GM12872 (cell line): Measurements from ENCODE around the gene TBC1D1.

Experiments used
- CTCF ChIP-seq: IDR thresholded peaks from 3 replicates; pipeline ENCODE4 v1.5.1; 2011; ENCODE audit warnings: low read depth, mild to moderate bottlenecking, low read length, moderate library complexity; ENCODE audit not compliant: insufficient read depth

TBC1D1 gene

DNA sequence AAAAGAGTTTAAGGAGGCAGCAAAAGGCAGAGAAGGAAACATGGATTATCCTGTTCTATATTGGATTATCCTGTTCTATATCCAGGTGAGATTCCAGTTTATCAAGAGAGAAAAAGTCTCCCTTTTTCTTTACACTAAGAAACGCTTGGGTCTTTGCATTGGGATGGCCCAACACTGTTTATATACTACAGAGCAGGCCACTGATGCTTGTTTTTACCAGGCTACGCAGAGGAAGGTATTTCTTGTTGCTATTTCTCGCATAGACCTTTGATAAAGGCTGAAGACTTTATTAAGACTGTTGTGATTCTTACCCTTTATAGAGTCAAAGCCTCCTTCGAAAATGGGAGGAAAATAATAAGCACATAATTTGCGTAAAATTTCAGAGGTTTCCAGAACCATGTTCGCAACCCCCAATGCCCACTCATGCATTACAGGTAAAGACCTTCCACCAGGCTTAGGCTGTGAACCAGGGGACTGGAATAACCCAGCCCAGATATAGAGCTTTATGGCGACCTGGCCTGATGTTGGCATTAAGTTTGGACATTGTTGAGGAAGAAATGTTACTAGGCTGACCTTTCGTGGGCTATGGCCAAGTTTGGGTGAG, 287.6 kb downstream of the TBC1D1 start:
- no peak for TF ChIP-seq CTCF

GRCh38 chr4:38179690-38180377, 288.9 kb downstream of the TBC1D1 start:
- peak; percentile 82 for TF ChIP-seq CTCF

DNA sequence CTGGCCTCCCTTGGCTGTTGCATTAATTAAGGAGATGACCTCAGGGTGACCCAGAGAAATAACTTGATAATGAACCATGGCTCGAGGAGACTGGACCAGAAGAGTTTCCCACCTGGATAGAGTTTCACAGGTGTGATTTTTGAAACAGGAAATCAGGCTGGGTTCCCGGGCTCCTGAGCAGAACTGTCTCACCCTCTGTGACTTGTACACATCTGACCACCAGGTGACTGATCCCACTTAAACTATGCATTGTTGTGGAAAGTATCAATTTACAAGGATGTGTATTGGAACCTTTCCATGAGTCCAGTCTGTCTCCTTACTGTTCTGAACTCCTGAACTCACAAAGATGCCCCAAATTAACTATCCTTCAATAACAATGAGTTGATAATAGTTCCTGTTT, 289.6 kb downstream of the TBC1D1 start:
- 0 out of 3 replicates have a peak, but pooled peaks have one; percentile 2 for TF ChIP-seq CTCF

DNA sequence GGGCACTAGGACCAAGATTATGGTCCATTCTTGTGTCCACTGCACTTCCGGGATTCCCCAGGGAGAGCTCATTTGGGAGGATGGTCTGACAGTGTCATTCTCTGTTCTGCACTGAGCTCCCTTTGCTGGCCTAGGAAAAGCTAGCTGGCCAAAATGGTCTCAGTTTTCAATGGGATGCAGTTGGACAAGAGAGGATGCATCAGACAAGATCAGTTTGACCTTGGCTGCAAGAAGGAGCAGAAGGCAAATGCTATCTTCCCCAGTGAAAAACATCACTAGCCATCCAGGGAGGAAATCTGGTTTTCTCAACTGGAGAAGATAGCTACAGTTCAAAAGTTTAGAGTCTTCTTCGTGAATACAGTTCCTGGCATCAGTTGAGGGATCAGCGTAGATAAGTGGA, 290.4 kb downstream of the TBC1D1 start:
- TF ChIP-seq CTCF, result no peak

DNA sequence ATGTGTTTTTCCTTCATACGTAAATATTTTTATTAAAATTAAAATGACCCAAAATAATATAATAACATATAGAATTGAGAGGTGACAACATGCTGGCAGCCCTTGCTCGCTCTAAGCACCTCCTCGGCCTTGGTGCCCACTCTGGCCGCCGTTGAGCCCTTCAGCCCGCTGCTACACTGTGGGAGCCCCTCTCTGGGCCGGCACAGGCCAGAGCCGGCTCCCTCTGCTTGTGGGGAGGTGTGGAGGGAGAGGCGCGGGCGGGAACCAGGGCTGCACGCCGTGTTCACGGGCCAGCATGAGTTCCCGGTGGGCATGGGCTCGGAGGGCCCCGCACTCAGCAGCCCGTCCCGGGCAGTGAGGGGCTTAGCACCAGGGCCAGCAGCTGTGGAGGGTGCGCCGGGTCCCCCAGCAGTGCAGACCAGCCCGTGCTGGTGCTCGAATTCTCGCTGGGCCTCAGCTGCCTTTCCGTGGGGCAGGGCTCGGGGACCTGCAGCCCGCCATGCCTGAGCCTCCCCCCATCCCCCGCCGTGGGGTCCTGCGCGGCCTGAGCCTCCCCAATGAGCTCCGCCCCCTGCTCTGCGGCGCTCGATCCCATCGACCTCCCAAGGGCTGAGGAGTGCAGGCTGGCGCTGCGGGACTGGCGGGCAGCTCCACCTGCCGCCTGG, 291.6 kb downstream of the TBC1D1 start:
- TF ChIP-seq CTCF, result no peak

DNA sequence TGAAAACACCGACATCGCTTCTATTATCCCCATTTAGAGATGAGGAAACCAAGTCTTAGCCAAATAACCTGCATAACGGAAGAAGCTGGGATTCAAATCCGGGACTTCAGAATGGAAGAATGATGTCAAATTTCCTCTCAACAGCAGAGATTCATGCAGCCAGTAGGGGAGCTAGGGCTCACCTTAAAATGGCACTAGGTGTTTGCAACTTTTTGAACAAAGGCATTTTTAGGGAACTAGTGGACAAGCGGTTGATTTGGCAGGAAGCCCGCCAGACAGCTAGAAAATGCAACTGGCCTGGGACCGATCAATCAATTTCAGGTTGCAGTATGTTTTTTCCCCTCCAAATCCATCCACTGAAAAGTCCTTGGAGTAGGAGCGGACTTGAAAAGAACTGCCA, 293.5 kb downstream of the TBC1D1 start:
- TF ChIP-seq CTCF, result peak; percentile 47; the same call in 2 of the 3 replicates

DNA sequence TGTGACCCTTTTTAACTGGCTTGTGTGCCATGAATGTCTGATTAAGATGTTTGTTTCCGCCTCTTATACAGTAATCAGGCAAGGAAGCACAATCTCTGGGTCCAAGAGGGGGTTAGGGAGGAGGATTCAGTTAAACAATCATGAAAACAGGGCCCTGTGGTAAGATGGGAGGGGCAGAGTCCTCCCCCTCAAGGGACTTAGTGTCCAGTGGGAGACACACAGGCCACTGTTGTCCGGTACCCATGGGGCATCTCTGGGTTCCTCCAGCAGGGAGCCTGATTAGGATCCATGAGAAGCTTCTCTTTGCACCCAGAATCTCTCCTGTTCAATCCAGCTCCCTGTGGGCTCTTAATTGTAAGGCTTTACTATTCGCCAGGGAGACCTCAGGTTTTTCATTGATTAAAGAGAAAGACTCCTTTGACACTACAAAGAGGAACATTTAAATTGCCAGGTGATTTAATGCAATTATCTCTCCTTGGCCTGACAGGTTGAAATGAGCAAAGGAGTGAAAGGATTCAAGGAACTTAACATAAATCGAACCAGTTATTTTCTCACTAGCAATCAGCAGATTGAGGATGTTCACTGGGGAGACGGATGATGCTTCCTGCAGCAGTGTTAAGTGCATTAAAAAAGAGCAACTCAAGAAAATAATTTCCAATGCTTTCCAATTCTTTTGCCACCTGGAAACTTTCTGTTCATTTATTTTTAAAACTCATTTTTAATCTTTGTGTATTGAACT, 294.7 kb downstream of the TBC1D1 start:
- TF ChIP-seq CTCF, result no peak
